Stimulated activated naive CD8-positive, alpha-beta T cell treated with anti-CD3 and anti-CD28 coated beads, Interleukin-15, Interleukin-2, amounts not matched to agents 100 U/mL and 50 U/mL, for 24 hours (primary cell): ENCODE results near the gene PDGFD.
A peak's percentile ranks its signal among the peaks of the same experiment; 100 is the strongest.

Experiments
- ATAC-seq: fragments of 150-1000 bp; cut with Tn5 transposase; one replicate; pipeline ENCODE4 v1.10.0; 2021
- DNase-seq: peaks from one replicate; pipeline ENCODE4 v3.0.0; 2021

Gene PDGFD

DNA sequence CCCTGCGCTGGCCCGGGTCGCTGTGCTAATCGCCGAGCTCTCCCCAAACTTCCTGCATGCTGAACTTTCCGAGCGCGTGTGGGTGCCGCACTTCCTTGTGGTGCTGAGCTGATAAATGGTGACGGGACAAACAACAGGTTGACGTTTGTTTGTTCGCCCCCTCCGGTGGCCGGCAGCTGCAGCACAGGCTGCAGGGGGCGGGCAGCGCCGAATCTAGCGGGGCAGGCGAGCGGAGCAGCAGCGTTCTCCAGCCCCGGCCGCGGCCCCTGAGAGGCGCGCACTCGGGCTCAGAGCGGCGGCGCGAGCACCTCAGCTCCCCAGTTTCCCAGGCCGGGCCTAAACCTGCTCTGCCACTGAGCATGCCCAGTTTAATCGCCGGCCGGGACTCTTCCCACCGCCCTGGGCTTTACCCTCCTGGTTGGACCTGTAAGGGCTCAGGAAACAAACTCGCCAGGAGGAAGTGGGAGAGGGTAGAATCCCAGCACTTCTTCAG lies at the start of gene PDGFD:
Gene PDGFD (minus strand): TSS at position 120 of the 493 bp plus-strand sequence.
- ATAC-seq (peak; percentile 78), DNase-seq (peak; percentile 28)

DNA sequence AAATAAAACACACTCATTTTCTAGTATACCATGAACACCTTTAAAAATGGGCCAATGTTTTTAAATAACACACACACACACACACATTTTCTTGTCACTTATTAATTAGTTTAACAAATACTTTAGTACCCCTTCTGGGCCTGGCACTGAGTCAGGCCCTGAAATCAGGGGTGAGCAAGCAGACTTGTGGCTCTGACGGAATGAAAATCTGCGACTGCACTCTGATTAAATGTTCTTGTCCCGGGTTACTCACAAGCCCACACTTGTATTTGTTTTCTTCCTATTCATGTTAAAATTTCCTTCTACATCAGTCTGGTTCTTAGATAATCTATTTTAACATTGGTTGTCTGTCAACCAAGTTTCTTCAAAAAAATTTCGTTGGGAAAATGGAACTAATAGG lies 43.0 kb upstream of the PDGFD start:
- DNase-seq, result no peak
- no peak for ATAC-seq

DNA sequence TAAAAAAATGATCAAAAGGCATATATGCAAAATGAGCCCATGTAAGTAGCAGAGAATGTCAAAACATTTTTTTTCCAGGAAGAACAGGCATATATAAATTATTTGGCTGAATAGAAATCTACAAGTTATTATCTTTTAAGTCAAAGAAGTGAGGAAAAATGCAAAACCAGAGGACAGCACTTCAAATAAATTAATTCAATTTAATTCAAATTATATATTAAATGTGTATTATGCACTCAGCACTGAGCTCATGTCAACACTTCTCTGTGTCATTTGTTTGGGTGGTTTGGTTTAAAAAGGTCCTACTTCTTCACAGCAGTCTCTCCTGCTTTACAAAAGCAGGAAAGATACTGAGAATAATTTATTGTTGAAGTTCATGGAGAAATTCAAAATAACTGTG lies 41.9 kb upstream of the PDGFD start:
- no peak for ATAC-seq
- DNase-seq, result no peak

DNA sequence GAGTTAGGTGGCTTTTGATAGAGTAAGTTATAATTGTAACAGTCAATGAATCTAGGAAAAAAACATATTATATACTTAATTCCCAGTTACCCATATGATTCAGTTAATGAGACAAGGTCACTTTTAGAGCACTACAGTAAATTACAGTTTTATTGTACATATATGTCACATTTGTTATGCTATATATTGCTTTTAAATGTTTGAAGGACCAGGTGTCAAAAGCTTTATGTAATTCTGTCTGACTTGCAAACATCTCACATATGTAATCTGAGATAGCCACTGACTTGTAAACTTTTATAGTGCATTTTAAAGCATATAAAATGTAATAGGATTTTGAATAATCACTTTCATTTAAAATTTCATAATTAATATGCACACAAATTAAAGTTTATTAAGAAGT lies 36.7 kb upstream of the PDGFD start:
- DNase-seq, result no peak
- no peak for ATAC-seq

DNA sequence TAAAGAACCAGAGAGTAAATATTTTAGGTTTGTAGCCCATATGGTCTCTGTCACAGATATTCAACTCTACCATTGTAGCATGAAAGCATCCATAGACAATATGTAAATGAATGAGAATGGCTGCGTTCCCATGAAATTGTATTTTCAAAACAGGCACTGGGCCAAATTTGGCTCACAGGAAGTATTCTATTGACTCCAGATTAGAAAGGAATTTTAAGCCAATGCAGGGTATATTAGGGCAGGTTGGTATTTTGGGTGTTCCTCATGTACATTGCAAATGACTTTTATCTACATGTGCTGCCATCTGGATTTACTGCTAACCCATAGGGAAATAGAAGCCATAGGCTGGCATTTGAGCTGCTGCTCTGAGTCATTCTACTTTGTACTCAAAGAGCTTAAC lies 35.1 kb upstream of the PDGFD start:
- no peak for ATAC-seq
- no peak for DNase-seq

DNA sequence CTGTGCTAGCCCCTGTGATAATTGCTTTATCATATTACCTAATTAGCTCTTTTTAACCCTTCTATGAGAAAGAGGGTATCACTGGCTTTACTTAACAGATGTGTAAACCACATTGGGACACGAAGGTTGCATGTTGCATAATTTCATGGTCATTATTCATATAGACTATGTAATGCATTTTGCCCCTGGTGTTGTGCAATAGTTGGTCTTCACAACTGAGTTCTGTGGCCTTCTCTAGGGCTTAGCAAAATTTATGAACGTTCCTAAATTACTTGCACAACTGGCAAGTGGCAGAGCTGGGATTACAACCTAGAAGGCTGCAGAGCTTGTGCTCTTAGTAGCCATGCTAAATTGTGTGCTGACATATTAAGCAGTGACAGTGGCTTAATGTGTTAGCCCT lies 34.6 kb upstream of the PDGFD start:
- ATAC-seq (no peak), DNase-seq (no peak)

DNA sequence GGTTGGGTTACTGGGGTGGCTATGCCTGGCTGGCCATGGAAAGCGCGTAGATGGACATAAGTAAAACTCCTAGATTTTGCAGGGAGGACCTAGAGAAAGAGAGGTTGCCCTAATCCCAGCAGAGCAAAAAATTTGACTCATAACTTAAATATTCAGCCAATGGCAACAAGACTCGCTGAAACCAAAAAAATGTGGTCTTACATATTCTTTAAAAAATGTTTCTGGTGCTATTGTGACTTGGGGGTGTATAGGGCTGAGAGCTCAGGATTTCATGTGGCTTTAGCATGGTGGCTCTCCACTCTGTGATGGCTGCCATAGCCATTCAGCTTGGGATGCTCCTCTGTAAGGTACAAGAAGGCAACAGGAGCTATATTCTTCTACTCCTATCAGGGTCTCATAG lies 27.2 kb upstream of the PDGFD start:
- ATAC-seq (no peak), DNase-seq (no peak)

DNA sequence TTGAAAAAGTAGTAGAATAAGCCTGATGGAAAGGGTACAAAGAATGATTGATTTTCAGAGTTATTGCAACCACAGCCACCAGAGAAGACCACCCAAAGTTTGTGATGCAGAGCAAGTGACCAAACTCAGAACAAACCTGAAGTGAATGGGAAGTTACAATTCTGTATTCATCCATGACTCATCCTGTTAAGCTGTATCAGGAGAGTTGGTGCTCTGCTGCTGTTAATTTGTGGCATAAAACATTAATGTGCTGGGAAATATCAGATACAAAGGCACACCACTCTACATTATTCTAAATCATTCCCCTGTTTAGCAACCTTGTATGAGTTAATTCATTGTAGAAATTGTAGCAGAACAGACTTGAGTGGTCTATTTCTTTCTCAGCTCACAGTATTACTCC lies 19.6 kb upstream of the PDGFD start:
- DNase-seq, result no peak
- no peak for ATAC-seq

DNA sequence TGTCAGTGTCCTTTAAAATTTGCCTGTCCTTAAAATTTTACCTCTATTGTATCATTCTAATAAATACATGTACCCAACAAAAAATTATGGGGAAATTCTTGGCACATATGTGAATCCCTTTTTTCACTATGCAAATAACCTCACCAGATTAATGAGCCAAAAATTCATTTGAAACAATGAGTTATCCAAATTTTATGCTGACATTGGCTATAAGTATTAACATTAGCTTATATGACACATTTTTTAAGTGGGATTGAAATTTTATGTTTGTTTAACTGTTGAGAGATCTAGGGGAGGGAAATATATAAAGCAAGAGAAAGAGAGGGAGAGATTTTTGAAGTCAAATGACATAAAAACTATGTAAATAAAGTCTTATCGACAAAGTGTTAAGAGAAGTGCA lies 11.8 kb upstream of the PDGFD start:
- ATAC-seq, result no peak
- no peak for DNase-seq

DNA sequence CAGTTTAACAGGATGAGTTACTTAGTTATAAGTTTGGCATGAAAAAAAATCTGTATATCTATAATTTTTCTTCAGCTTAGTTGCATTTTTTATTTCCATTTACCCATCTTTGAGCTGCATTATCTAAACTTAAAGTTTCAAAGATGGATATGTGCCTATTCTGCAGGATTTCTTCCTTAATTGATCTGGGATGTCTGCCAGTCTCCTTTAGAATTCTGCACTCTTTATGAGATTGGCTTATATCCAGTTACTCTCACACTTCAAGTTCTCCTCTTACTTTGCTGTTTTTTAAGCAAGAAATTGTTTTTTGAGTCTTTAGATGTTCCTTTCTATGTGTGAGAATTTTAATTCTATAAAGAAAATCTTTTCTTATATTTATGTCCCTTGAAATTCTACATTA lies 5.1 kb upstream of the PDGFD start:
- no peak for ATAC-seq
- DNase-seq, result no peak

DNA sequence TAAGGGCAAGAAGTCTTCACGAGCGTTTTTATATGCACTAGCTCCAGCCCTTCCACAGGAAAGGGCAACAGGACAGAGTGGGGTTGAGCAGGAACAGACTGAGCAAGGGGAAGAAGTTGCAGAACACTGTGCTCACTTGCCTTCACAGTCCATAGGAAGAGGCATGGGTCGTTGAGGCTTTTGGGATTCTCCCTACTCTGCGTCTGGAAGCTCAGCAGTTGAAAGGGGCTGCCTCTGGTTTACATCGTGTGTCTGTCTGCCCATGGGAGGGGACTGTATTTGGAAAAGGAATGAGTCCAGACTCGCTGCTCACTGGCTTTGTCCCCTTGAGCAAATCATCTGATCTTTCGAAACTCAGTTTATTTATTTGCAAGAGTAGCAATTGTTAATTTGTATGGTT lies 1.1 kb upstream of the PDGFD start:
- no peak for ATAC-seq
- DNase-seq, result no peak

DNA sequence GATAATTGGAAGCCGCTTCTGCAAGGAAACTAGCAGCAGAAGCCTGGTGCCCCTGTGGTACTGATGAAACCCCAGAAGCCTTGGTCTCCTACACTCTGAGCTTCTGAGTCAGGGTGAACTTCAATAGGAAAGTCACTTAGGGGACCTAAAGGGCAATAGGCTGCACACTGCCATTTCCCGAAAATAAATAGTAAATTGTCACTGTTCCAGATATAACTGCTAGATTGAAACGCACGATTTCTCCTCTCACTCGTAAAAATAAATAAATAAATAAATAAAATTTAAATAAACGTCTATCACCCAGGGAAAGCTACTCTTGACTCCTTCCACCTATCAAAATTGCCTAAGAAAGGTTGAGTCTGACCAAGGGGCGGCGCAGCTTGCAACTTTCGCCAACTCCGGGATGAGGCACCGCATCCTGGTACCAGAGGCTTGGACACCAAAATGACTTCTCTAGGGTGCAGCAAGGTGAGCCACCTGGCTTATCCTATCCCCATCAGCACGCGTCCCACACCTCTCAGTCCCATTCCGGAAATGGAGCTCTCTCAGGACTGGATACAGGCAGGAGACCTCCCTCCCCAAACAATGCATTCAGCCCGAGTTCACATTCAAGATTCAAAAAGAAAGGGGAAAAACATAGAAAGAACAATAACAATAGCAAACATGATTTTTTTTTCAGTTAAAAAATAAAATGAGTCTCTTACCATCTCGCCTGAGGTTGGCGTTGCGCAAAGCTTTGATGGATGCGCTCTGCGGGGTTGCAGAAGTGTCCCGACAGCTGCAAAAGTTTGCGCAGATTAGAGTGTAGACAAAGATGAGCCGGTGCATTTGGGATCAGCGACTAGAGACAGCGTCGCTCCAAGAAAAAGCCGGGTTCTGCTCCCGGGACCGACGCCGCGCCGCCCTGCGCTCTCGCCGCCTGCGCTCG lies 583 bp downstream of the PDGFD start:
- DNase-seq (no peak), ATAC-seq (no peak)

DNA sequence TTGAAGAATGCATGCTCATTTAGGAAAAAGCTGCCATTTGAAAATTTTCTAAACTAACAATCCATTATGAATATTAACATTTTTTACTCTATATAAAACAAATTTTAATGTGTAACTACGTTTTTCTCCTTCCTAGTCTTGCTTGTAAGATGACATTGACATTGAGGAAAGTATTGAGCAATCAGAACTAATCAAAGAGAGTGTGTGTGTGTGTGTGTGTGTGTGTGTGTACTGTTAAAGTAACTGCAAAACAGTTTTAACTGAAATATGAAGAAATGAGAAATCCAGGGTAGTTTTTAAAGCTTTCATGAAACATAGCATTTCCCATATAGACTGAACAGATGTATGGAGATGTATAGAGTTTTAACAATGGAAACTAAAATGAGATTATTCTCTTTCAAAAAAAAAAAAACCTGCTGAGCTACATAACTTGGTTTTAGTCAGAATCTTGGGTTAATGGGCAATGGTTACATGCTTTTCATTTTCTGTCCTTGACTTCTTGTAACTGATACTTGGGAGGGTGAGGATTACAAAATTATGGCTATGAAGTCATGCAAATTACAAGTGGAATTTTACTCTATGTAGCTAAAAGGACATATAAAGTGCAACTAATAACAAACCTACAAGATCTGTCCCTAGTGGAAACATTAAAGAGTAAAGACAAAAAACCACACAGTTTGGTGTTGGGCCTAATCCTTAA lies 2.0 kb downstream of the PDGFD start:
- no peak for DNase-seq
- no peak for ATAC-seq

DNA sequence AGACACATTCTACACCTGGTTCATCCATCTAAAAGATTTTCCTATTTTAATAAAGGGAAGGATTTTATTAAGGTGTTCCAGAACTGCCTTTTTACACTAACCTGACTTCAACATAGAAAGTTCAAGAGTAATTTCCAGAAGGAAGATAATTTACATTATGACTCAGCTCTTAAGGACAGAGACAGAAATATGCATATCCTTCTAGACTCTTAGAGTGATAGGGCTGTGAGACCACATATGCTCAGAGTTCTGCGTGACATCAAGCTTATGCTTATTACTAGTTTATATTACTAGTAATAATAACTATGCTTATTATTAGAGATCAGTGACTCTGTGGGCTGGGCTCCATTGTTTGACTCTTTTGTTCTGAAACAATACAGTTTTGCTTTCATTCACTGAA lies 4.6 kb downstream of the PDGFD start:
- DNase-seq (no peak), ATAC-seq (no peak)

DNA sequence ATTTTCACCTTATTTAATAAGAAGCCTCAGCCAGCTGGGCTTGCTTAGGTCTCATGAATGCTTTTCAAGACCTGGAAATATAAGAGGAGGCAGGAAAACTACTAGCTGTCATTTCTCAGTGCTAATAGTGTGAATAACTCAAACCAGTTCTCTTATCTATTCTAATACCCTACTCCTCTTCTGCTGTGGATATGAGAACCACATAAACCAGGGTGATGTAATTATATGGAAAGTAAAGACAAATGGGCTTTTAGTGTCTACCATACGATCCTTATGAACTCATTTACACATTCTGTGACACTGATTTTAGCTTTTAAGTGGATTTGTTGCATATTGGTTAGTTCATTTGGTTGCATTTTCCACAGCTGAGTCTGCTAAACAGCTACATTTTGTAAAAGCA lies 8.6 kb downstream of the PDGFD start:
- DNase-seq (no peak), ATAC-seq (no peak)

DNA sequence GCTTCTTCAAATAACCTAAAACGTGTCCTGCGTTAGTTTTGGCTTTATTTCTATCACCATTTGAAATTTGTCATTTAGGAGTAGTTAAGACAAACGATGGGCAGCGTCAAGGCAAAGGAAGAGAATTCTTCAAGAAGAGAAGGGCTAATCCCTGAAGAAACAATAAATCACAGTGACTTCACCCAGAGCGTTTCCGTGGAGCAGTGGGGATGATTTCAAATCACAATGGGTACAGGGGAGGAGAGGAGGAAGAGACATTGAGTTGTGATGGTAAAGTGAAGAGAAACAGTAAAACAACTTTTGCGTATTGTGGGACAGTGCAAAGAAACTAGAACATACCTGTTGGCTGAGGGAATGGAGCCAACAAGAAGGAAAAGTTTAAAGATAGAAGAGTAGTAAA lies 9.7 kb downstream of the PDGFD start:
- no peak for DNase-seq
- no peak for ATAC-seq

DNA sequence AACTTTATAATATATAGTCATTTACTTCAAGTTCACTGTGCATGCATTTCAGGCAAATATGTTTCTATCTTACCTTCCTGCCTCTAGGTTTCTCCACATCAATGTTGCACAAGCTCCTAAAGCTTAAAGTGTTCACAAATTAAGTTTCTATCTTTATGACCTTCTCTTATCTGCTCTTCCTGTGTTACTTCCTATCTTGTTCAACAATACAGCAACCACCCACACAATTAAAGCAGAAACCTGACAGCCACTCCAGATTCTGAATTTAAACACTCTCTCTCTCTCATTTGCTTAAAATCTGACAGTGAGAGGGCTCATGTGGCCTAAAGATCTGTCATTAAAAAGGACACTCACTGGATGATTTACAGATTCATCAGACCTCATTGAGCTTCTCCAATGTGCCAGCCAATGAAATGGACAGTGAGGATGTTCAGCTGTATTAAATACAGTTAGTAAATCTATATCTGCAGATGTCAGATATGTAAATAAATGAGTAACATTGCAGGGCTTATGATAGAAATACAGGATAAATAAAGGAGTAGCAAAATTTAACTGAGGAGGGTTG lies 10.9 kb downstream of the PDGFD start:
- ATAC-seq, result no peak
- no peak for DNase-seq

DNA sequence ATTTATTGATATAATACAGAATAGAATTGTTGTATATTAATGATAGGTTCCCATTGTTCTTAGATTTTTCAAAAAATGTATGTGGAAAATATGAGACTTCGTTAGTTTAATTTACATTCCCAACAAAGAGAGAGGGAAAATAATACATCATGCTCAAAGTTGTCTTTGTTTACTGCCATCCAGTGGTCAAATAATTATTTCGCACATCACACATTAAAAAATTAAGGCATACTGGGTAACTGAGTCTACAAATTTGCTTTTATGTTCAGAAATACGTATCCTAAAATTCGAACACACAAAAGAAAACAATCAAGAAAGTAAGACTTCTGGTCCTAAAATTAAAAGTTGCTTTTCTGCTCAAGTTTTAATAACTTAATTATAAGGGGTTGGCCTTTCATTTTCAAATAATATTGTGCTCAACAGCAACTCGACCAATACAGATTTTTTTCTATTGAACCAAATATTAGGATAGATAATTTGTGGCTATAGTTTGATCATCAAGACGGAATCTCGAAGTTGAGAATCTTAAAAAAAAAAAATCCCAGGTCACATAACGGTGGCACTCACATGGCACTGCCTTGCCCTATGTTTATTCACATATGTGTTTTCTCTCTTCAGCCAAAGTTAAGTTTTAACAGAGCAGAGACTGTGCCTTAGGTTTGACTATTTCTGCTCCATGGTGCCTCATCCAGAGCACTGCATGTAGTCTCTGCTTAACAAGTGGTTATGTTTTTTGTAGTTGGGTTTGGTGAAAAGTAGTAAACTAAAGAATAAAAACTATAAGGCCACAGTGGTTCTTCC lies 12.3 kb downstream of the PDGFD start:
- no peak for DNase-seq
- ATAC-seq, result no peak

DNA sequence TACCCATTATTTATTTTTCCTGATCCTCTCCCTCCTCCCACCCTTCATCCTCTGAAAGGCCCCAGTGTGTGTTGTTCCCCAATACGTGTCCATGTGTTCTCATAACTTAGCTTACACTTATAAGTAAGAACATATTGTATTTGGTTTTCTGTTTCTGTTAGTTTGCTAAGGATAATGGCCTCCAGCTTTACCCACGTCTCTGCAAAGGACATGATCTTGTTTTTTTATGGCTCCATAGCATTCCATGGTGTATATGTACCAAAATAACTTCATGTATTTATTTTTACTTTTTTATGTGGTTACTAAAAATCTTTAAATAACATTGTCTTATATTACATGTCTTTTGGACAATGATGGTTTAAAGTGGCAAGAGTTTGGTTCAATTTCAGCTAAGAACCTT lies 15.2 kb downstream of the PDGFD start:
- no peak for ATAC-seq
- no peak for DNase-seq

DNA sequence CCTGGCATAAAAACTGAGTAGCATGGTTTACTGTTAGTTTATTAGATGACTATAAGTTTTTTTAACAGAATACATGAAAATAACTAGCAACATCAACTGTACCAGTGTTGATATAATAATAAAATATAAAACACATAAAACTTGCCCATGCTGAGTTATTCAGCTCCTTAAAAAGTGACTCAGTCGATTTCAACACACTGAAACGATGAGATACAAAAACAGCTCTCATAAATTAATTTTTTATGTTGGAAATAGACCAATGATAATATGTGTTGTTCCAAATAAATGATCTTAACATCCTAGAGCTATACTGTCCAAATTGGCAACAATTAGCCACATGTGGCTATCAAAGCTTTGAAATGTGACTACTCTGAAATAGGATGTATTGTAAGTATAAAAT lies 15.9 kb downstream of the PDGFD start:
- ATAC-seq (no peak), DNase-seq (no peak)

DNA sequence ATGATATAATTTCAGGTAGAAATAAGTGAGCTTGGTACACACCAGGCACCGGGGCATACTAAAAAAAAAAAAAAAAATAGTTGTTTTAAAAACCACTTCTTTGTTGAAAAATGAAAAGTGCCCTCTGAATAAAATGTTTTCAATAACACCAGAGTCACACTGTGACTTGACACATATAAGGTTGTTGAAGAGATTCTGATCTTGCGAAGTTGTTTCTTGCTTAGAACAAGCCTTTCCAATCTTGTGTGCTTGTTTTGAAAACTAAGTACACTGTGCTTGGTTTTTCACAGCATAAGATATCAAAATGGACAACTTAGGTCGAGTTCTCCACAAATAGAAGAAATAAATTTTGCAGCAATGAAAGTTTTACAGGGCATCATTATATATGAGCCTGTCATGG lies 17.0 kb downstream of the PDGFD start:
- DNase-seq (no peak), ATAC-seq (no peak)

DNA sequence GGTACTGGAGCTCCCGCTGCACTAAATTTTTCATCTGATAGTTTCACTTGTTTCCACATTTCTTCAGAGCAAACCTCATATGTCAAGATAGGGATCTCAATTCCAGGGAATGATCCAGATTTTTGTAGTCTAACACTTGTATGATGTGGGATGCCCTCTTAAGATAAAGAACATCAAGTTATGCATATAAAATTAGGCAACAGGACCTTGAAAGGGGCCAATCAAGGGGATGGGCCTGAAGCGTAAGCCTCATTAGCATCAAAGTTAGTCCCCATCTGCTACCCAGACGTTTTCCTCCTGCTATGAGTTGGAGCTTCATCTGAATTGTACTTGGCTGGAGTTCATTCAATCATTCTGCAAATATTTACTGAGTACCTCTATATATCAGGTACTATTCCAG lies 17.5 kb downstream of the PDGFD start:
- DNase-seq (no peak), ATAC-seq (no peak)
